ENCODE measurements around the gene UPK2. TPM values are rescaled to one million over a fixed set of nuclear protein-coding genes. Genes with fewer than 3 reads are reported as not detected.
A peak's percentile ranks its signal among the peaks of the same experiment; 100 is the strongest.

UPK2 gene
- not detected in 2 replicates for total RNA-seq

GRCh38 chr11:118956094-118956846, at the start of gene UPK2:
UPK2 (plus strand) TSS chr11:118956298; CDS start chr11:118956351, 53 bp downstream.
- H3K27me3 Mint-ChIP-seq, result peaks cover 26% of the 10 kb centered on the region
- no peak within 1 kb of the TSS for H3K27ac Mint-ChIP-seq
- peaks cover 4% of the 10 kb centered on the region for H3K4me1 Mint-ChIP-seq
- no peak within 1 kb of the TSS for H3K4me3 Mint-ChIP-seq
- no peaks in the 10 kb centered on the region for H3K36me3 Mint-ChIP-seq (ENCODE audit: low read depth)
- no peaks in the 10 kb centered on the region for H3K9me3 Mint-ChIP-seq
- intact Hi-C loops (cut with micrococcal nuclease), result loop anchor here (1.0 kb wide), 3 partner anchors 27 to 266 kb away; no protein-coding TSS in a partner anchor
- DNase-seq, result peak; percentile 96

DNA sequence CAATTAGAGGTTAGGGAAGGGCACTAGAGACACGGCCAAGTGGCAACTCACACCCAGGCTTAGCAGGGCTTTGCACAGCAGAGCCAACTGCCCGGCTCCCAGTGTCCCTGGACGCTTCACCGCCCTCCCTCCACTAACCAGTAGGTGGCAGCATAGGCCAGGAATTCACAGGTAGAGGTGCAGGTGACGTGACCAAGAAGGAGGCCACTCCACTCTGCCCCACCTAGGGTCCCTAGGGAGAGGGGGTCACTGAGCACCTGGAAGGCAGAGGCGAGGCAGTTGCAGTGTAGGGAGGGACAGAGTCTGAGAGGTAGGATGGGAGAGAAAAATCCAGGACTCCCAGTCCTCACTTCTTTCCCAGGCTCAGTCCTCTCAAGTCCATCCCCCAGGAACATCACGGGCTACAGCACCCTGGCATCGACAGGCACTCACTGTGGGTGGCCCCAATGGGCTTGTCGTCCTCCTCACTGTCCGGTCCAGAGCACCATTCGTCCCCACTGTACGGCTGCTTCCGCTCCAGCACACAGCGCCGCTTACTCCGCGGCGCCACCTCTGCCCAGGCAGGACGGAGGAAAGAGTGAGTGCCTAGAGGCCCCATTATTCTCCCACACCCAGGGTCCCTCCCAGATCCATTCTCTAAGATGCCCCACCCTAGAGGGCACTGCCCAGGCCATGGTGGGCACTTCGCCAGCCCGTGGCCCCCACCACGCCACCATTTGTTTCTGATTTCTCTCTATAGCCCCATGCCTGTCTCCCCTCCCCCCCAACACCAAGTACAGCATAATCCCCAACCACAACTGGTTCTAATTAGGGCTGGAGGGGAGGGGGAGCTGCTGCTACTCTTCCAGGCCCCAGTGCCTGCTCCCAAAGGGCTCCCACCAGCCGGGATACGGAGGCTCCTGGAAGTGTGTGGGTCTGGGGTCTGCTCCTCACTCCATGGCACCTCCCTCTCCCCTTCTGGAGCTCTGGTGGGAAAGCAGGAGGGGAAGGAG, 48.8 kb upstream of the UPK2 start:
- peak; percentile 97 for DNase-seq
- Mint-ChIP-seq H3K27me3 (no peaks in the 10 kb centered on the region), H3K4me3 (no peak overlapping the region), H3K27ac (peak overlapping the region; percentile 27), H3K4me1 (peaks cover 35% of the 10 kb centered on the region), H3K9me3 (no peaks in the 10 kb centered on the region), H3K36me3 (ENCODE audit: low read depth) (peaks cover 24% of the 10 kb centered on the region)
- intact Hi-C loops (cut with micrococcal nuclease), result loop anchor here (1.0 kb wide), 2 partner anchors 23 to 49 kb away; partner anchors contain the start of gene UPK2

DNA sequence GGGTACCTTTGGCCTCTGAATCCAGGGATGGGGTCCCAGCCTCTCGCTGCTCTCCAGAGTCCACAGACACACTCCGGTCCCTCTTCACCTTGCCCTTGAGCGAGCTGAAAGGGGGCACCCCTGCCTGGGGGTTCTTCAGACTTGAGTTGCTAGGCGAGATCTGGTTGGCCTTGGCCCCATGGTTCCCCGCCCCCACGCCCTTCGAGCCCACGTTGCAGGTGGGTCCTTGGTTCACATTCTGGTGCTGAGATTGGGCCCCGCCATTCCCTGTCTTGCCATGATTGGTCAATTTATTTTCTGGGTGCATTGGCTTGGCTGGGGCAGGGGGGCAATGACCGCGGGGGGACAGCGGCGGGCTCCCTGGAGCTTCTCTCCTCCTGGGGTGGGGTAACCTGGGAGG, 47.8 kb upstream of the UPK2 start:
- Mint-ChIP-seq H3K4me1 (peaks cover 44% of the 10 kb centered on the region), H3K36me3 (ENCODE audit: low read depth) (peaks cover 24% of the 10 kb centered on the region), H3K9me3 (no peaks in the 10 kb centered on the region), H3K27ac (no peak overlapping the region), H3K4me3 (no peak overlapping the region), H3K27me3 (no peaks in the 10 kb centered on the region)
- DNase-seq, result no peak
- intact Hi-C loops (cut with micrococcal nuclease), result no loop called here

DNA sequence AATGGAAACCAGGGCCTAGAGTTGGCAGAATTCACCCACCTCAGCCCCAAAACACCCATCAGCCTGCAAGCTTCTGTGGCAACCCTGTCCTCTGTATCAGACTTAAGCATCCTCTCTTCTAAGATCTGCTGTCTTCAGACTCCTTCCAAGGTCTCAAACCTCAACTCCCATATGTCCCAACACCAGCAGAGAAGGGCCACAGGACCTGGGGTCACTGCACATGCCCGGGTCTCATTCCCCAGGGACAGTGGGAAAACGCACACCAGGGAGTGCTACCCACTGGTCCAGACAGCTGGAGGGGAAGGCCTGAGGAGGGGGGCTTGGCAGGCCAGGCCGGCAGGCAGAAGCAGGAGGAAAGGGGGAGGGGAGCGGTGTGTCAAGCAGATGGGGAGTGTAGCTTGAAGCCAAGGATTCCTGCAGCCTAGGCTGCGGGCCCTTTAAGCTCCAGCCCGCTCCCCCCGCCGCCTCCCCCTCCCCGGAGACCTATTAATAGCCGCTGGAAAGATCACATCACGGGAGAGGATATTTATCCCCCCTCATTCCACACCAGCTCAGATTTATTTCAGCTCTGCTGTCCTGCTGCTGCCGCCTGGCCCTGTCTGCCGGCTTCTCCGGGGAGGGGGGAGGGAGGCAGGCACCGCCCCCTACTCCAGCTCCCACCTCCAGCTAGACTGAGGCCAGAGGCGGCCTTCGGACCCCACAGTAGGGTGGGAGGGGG, 47.0 kb upstream of the UPK2 start:
- Mint-ChIP-seq H3K9me3 (no peaks in the 10 kb centered on the region), H3K4me1 (peaks cover 48% of the 10 kb centered on the region), H3K27me3 (no peaks in the 10 kb centered on the region), H3K27ac (peak overlapping the region; percentile 81), H3K36me3 (ENCODE audit: low read depth) (peaks cover 24% of the 10 kb centered on the region), H3K4me3 (peak overlapping the region; percentile 30)
- no peak for DNase-seq
- intact Hi-C loops (cut with micrococcal nuclease), result no loop called here

DNA sequence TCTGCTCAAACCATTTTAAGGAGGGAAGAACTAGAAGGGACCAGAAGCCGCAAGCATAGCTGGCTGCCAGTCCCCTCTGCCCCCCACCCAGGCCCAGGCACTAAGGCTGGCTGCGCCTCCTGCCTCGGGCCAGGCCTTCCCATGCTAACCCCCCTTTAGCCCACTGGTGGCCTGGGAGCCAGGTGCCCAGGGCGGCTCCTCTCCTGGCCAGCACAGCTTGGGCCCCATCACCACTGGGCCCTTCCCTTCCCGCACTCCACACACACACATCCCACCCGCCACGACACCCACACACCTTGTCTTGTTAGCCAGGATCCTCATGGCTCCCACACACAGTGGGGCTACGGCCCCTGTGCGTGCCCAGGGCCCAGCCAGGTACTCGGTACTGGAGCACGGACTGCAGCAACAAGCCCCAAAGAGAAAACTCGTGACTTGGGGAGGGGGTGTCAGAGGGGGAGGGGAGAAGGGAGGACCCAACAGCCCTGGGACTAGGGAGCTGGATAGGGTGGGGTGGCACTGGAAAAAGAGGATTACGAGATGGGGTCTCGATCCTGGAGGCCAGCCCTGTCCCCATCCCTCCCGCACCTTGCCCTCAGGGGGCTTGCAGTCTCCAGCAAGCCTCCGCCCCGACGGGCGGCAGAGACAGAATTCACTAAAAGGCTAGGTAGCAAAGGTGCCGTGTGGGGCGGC, 46.3 kb upstream of the UPK2 start:
- intact Hi-C loops (cut with micrococcal nuclease), result loop anchor here (5.0 kb wide), 1 partner anchor 428 kb away; no protein-coding TSS in a partner anchor
- Mint-ChIP-seq H3K36me3 (ENCODE audit: low read depth) (peaks cover 26% of the 10 kb centered on the region), H3K9me3 (no peaks in the 10 kb centered on the region), H3K4me1 (peaks cover 55% of the 10 kb centered on the region), H3K27ac (peak overlapping the region; percentile 20), H3K27me3 (no peaks in the 10 kb centered on the region), H3K4me3 (peak overlapping the region; percentile 21)
- DNase-seq, result no peak

GRCh38 chr11:118910309-118911112, 45.6 kb upstream of the UPK2 start:
- peak overlapping the region; percentile 82 for H3K4me3 Mint-ChIP-seq
- DNase-seq, result peak; percentile 74
- H3K36me3 Mint-ChIP-seq (ENCODE audit: low read depth), result peaks cover 22% of the 10 kb centered on the region
- no peaks in the 10 kb centered on the region for H3K27me3 Mint-ChIP-seq
- H3K27ac Mint-ChIP-seq, result peak overlapping the region; percentile 84
- H3K4me1 Mint-ChIP-seq, result peaks cover 62% of the 10 kb centered on the region
- intact Hi-C loops (cut with micrococcal nuclease), result loop anchor here (1.0 to 5.0 kb wide), 2 partner anchors 18 to 427 kb away; no protein-coding TSS in a partner anchor
- H3K9me3 Mint-ChIP-seq, result no peaks in the 10 kb centered on the region

DNA sequence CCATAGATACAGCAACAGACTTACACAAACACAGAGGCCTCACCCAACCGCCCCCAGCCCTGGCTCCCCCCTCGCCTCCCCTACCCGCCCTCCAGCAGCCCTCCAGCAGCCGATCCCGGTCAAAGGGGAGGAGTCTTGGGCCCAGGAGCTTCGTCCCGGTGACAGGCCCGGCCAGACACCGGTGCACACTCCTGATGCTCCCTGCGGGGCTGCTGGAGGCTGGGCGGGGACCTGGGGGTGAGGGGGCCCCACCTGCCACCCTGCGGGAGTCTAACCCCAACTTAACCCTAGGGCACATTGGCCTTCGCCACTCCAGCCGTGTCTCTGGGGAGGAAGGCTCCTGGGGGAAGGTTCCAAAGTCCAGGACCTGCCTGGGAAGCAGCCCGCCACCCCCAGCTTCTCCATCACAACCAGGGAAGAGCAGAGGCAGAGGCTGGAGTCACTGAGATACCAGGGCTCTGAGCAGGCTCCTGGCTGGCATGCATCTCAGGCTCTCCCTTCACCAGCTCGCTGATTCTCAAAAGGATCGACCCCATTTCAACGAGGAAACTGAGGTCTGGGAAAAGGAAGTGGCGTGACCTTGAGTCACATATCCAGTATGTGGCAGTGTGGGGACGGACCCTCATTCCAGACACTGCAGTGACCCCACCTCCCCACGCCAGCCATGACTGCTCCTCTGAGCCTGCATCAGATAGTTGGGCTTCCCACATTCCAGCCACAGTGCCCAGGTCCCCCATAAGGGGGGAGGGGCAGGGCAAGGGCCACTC, 44.8 kb upstream of the UPK2 start:
- H3K4me1 Mint-ChIP-seq, result peaks cover 70% of the 10 kb centered on the region
- H3K27ac Mint-ChIP-seq, result peak overlapping the region; percentile 93
- H3K4me3 Mint-ChIP-seq, result peak overlapping the region; percentile 82
- H3K36me3 Mint-ChIP-seq (ENCODE audit: low read depth), result peaks cover 22% of the 10 kb centered on the region
- DNase-seq, result peak; percentile 62
- intact Hi-C loops (cut with micrococcal nuclease), result loop anchor here (1.0 to 5.0 kb wide), 2 partner anchors 17 to 426 kb away; no protein-coding TSS in a partner anchor
- H3K27me3 Mint-ChIP-seq, result no peaks in the 10 kb centered on the region
- H3K9me3 Mint-ChIP-seq, result no peaks in the 10 kb centered on the region

DNA sequence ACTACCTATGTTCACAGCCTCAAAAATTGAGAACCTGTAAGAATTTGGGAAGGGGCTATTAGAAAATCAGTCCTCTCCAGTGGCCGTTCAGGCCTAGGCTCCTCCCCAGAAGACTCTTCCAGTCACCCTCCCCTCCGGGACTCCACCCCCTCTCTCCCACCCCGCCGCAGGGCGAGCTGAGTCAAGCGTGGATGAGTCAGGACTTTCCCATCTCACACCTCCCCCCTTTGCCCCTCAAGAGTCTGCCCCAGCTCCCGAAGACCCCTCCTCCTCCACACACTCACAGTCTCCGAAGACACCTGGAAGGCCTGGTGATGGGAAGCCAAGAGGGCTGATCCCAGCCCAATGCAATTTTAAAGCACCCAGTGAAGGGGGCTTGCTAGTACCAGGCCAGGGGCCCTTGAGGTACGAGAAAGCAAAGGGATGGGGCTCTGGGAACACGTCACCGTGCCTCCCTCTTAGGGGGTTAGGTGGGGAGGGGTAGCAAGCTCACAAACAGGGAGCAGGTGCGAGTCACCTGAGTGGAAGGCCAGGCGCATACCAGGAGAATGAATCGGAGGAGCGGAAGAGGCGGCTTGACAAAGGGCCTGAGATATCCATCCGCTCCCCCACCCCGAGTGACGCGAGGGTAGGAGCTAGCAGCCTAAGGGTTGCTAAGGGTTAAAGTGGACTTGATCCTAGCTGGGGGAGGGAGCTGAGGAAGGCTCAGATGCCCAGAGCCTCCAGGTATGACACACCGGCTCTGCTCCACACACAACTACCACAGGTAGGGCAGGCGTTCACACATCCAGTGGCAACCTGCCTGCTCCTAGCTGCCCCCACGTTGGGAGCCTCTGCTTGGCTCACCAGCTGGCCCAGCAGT, 44.0 kb upstream of the UPK2 start:
- H3K9me3 Mint-ChIP-seq, result no peaks in the 10 kb centered on the region
- intact Hi-C loops (cut with micrococcal nuclease), result loop anchor here (1.0 to 5.0 kb wide), 2 partner anchors 16 to 425 kb away; no protein-coding TSS in a partner anchor
- no peaks in the 10 kb centered on the region for H3K27me3 Mint-ChIP-seq
- H3K36me3 Mint-ChIP-seq (ENCODE audit: low read depth), result peaks cover 21% of the 10 kb centered on the region
- DNase-seq, result peak; percentile 85
- peak overlapping the region; percentile 82 for H3K4me3 Mint-ChIP-seq
- peak overlapping the region; percentile 93 for H3K27ac Mint-ChIP-seq
- peaks cover 72% of the 10 kb centered on the region for H3K4me1 Mint-ChIP-seq

DNA sequence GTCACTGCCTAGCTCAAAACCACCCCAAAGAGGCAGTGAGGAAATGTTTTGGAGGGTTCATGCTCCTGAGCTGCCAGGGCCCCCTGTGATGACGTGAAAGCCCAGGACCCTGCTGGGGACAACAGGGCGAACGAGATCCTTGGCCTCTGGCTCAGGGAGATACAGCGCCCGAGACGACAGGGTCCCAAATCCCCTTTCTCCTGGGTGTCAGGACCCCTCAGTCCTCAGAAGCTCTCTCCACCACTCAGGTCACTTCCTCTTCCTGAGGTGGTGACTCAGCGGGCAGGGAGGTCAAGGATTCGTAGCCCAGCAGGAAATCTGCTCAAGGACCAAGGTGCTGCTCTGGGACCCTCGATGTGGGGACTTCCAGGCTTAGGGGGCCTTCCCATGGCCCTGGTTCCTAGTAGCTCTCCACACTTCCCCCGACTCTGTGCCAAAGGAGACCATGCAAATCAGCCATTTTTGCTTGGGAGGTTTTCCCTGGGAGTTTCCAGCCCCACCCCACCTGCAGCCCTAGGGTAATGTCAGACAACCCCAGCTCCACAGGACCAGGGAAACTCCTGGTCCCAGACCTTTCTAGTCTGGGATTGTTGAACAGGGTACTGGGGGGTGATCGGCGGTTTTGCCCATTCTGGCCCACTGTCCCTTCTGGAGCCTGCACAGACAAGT, 43.2 kb upstream of the UPK2 start:
- H3K4me3 Mint-ChIP-seq, result peak overlapping the region; percentile 82
- no peaks in the 10 kb centered on the region for H3K27me3 Mint-ChIP-seq
- H3K27ac Mint-ChIP-seq, result peak overlapping the region; percentile 93
- peaks cover 72% of the 10 kb centered on the region for H3K4me1 Mint-ChIP-seq
- peaks cover 17% of the 10 kb centered on the region for H3K36me3 Mint-ChIP-seq (ENCODE audit: low read depth)
- intact Hi-C loops (cut with micrococcal nuclease), result loop anchor here (5.0 kb wide), 1 partner anchor 424 kb away; no protein-coding TSS in a partner anchor
- peak; percentile 75 for DNase-seq
- H3K9me3 Mint-ChIP-seq, result no peaks in the 10 kb centered on the region

GRCh38 chr11:118913411-118914125, 42.5 kb upstream of the UPK2 start:
- Mint-ChIP-seq H3K4me1 (peaks cover 77% of the 10 kb centered on the region), H3K36me3 (ENCODE audit: low read depth) (peaks cover 13% of the 10 kb centered on the region), H3K9me3 (no peaks in the 10 kb centered on the region), H3K27me3 (no peaks in the 10 kb centered on the region), H3K4me3 (peak overlapping the region; percentile 82), H3K27ac (peak overlapping the region; percentile 97)
- intact Hi-C loops (cut with micrococcal nuclease), result loop anchor here (5.0 kb wide), 1 partner anchor 424 kb away; no protein-coding TSS in a partner anchor
- peak; percentile 76 for DNase-seq
